NB4 (cell line): ENCODE results near the gene LRRC37B.
"Not testable (repeated sequence)": the region's sequence is repeated elsewhere in the genome, so short reads cannot be mapped to it uniquely, and the experiment has no call there.

Source experiments
- CTCF ChIP-seq: IDR thresholded peaks from one replicate; pipeline ENCODE4 v1.5.1; 2012; ENCODE audit warnings: low read depth, low read length
- MAX ChIP-seq: IDR thresholded peaks from 2 replicates; pipeline ENCODE4 v1.6.1; 2011; ENCODE audit warnings: low read depth, low read length
- MYC ChIP-seq: IDR thresholded peaks from 2 replicates; pipeline ENCODE4 v1.6.1; 2011; ENCODE audit warnings: low read depth, low read length
- POLR2A ChIP-seq: IDR thresholded peaks from 2 replicates; pipeline ENCODE4 v1.6.1; 2011; ENCODE audit warnings: mild to moderate bottlenecking; ENCODE audit not compliant: insufficient read length; ENCODE audit errors: extremely low read depth

GRCh38 chr17:32071961-32072360, 64.8 kb downstream of the LRRC37B start:
- TF ChIP-seq CTCF, POLR2A, MYC, MAX: not testable (repeated sequence)
